GM18499 (cell line): Measurements from ENCODE around the gene ATP8A1.
"Not testable (repeated sequence)": the region's sequence is repeated elsewhere in the genome, so short reads cannot be mapped to it uniquely, and the experiment has no call there.

Source experiments
- ATAC-seq: cut with Tn5 transposase; IDR thresholded peaks from one replicate; pipeline ENCODE4 v1.9.1; 2021; ENCODE audit warnings: moderate number of reproducible peaks; ENCODE audit not compliant: insufficient read depth, unreplicated experiment

Gene ATP8A1

DNA sequence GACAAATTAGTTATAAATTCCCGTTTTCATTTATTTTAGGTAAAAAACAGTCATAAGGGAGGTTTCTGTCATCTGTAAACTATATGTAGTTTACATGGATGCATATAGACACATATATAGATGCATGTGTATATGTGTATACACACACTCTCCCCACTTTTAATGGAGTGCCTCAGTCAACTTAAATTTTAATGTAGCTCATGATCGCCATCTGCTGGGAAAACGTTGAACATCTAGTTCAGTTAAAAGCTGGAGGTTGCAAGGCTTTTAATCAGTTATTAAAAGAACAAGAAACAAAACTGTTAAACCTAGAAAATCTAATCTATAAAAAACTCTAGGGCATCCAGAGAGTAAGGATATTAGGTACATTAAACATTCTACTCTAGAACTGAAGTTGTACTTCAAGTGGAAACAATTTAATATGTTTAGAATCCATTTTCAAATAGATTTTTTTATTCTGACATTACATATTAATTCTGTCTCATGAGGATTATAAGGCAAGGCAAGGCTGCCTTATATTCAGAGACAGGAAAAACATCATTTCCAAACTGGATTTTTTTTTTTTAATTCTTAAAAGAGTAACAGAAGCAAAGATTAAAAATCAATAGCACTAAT, 137.0 kb downstream of the ATP8A1 start:
- ATAC-seq, result peak; percentile 55

DNA sequence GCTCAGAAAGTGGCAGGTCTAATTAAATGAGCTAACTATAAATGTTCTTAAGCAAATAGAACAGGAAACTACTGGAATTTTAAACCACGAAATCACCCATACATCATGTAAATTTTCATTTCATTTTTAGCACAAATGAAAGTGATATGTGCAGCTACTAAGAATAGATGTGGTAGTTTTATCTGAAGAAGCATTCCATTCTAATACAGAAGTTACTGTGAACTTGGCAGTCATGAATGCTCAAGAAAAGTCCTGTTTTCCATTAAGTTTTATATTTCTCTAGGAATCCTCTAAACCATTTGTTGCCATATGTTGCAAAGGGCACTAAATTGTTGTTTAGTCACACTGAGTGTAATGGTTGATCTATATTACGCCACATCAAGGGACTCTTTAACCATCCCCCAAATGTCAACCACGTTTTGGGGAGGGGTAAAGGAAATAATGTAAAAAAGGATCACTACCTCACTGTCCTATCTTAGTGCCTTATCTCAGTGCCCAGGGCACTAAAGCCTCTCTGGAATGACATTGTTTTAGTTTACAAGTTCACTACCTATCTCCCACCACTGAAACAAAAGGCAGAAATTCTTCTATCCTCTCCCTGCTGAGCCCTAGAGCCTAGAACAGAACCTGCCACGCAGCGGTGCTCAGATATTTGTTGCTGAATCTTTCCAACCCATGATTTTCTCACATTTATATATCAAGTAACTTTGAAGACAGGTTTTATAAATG, 141.6 kb downstream of the ATP8A1 start:
- ATAC-seq, result no peak

DNA sequence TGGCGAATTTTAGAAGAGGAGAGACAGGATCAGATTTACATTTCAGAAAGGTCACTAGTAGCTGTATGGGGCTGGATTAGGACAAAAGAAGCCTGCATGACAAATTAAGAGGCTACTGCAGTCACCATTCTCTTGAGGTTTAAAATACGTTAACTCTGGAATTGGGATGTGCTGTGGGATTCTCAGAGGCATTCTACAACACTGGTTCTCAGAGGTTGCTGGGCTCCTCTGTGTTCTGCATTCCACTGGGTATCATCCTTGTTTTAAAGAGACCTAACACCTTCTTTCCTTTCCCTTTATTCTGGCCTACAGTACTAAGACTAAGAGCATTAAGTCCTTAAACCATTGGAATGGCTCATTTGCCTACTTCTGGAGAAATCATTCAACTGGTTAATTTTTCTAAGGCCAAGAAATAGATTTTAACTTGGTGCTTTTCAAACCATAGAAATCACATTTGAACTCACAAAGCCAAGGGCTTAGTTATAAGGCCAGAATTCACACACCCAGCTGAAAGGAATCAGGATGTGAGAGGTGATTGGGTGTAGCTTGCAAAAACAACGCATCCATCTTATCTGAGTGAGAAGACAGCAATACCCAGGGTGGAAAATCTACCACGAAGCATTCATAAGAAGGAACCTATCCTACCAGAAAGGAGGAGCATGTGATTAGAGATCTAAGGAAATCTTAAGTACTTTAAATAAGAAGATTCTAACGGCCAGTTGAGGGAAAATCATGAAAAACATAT, 143.0 kb downstream of the ATP8A1 start:
- no peak for ATAC-seq

DNA sequence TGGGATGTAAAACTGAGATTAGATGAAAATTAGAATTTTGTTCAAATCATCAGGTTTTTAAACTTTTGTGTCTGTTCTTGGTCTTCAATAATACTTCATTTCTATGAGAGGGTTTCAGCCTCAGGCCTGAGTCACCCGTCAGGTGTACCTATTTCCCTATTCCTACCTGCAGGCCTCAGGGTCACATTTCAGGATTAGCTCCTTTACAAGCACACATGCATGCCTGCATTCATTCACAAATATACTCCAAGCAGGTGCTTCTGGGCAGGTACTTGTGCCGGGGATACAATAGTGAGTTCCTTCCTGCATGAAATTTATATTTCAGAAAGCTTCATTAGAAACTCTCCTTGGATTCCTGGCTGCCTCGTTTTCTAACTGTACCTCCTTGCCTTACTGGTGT, 144.7 kb downstream of the ATP8A1 start:
- ATAC-seq, result no peak

GRCh38 chr4:42510225-42510624, 146.7 kb downstream of the ATP8A1 start:
- no peak for ATAC-seq

DNA sequence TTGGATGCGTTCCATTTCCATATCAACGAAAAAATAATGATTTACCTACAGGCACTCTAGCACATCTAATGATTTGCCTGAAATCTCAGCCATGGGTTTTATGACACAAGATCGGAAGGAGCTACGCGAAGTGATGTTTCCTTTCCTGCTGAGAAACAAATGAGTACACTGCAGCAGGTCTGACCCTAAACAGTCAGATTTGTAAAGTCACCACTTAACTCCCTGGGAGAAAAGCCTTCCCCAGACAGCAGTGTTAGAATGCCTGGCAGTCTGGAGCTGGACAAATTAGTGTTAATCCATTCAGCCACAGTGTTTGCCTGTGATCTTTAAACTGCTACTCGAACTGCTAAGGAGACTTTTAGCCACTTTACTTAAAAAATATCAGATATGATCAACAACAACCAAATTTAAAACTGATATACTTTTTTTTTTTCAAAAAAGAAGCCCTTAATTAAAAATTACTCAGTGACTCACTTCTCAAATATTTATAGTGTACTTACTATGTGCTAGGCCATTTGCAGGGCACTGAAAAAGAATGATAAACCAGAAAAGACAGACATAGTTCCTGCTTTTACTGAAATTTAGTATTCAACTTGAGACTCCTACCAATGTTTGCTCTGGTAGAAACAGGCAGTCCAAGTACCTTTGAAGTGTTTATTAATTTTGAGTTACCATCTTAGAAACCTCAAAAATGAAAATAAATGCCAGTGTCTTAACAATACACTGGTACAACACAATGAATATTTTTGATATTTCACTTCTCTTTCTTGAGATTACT, 155.1 kb downstream of the ATP8A1 start:
- no peak for ATAC-seq

DNA sequence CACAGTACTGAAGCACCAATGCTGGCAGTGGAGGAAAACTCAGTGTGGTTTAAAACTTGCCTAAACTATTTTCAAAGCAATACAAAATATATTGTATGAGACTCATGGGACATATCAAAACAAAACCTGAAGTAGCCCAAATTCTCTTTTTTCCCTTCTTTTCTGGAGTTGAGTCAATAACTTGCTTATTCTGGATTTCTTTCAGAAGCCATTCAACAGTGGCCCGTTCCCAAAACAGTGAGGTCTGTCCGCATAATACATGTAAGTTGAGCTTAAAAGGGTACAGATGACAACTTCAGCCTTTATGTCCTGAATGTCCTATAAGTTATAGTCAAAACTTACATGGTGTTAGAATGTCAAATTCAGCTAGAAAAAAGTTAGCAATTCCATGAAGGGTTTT, 158.9 kb downstream of the ATP8A1 start:
- ATAC-seq, result no peak

- ATAC-seq, result no peak
These were observed 159.6 kb downstream of the ATP8A1 start for GRCh38 chr4:42497142-42497910.

GRCh38 chr4:42492962-42493361, 163.9 kb downstream of the ATP8A1 start:
- ATAC-seq, result no peak

DNA sequence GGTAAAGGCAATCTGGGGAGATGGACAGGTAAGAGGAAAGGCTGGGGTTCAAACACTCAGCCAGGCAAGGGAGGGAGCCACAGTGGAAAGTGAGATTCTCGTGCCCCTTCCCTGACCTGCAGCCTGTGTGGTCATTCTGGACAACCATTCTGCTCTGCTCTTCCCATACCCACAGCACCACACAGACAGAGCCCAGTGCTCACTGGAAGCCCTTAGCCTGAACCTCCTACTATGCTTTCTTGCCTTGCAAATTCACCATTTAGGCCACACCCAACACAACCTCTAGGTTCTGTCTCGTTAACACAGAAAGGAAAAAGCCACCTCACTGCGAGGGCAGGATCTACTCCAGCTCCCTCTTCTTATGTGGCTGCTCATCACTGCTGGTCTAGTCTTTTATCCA, 166.9 kb downstream of the ATP8A1 start:
- no peak for ATAC-seq

- ATAC-seq, result peak; percentile 69
These were observed 167.8 kb downstream of the ATP8A1 start for GRCh38 chr4:42489095-42489494.

DNA sequence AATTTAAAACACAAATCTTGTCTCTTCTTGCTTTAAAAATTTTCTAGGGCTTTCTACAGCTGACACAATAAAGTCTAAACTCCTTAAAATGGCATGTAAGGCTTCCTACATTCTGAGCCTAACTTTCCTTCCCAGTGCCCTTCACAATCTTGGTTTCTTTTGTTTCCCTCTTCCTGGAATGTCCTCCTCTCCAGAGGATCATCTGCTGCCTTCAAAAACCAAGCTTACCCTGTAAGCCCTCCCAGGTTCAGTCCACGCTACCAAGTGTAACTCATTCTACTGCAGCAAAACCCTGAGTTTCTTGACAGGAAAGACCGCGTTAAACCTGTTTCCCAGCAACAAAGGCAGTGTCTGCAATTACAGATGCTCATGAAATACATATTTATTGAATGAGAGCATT, 168.4 kb downstream of the ATP8A1 start:
- no peak for ATAC-seq

GRCh38 chr4:42488114-42488513, 168.8 kb downstream of the ATP8A1 start:
- peak; percentile 78 for ATAC-seq

- ATAC-seq, result no peak
These were observed 169.7 kb downstream of the ATP8A1 start for GRCh38 chr4:42487230-42487629.

GRCh38 chr4:42486156-42486555, 170.7 kb downstream of the ATP8A1 start:
- ATAC-seq, result not testable (repeated sequence)

DNA sequence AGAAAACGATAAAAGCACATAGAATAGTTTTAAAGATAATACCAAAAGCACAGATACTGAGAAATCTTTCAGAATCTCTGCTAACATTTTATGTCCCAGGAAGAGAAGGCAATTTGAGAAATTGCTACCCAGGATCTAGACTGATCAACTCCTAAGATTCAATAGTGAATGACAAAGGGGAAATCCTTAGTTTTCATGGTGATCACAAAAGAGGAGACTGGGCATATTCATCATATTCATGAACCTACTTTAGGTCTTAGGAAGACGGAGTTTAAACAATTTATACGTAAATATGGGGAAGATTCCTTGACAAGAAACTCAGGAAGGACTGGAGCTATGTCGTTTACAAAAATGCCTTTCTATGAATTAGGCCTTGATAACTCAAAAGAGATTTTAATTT, 172.3 kb downstream of the ATP8A1 start:
- ATAC-seq, result no peak

GRCh38 chr4:42483426-42484379, 173.2 kb downstream of the ATP8A1 start:
- ATAC-seq, result no peak

DNA sequence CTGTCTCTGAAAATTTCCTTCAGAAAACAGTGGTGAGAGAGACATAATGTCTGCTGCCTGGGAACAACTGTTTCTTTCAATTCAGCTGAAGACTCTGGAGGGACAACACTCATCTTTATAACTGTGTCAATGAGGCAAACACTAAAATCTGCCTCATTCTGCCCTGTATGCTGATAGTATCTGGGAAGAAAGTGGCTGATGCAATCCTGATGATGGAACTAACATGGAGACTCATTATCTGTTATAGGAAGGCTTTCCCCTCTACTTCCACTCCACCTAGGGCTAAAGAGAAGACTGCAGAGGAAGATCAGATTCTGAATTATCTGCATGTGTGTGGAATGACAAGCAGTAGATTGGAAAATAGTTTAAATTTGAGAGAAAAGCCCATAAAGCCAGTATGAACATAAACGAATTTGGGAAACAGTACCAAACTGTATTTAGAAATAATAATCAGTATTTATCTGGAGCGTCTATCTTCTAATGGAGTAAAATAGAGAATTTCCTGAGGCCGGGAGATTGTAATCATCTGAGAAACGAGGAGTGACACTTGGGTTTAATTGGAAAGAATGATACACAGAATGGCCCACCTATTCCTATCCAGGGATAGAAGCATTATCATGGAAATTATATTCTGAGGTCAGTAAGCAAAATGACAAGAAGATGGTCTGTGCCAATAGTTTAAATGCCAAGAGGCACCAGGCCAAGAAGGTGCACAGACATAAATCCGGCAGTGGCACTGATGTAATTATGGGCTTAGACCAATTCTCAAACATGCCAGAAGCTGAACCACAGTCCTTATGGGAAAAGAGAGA, 174.2 kb downstream of the ATP8A1 start:
- ATAC-seq, result no peak
